T47D (cell line): ENCODE data around the gene THADA.

Source experiments
- DNase-seq, 2 experiments: peaks; one replicate each; pipeline versions ENCODE4 v3.0.0 to v3.0.0-alpha.2; 2011 to 2012; ENCODE audit warnings: low read depth in 1 of 2, low spot score in 1 of 2
- JUND ChIP-seq: IDR thresholded peaks from 2 replicates; pipeline ENCODE4 v1.6.1; 2012; ENCODE audit warnings: low read depth
- in situ Hi-C: cut with HindIII; loops from 2 replicates; pipeline ENCODE4 v1.10.0; 2016; ENCODE audit warnings: low sequenced_read_pairs, low pct_unique_long_range_greater_than_20kb

THADA gene

GRCh38 chr2:43522177-43522576 is 73.7 kb downstream of the THADA start:
- DNase-seq: no peak
- no peak for TF ChIP-seq JUND
- in situ Hi-C loops: no loop called here

- TF ChIP-seq JUND: no peak
- DNase-seq: no peak
- in situ Hi-C loops: no loop called here
Measured at GRCh38 chr2:43521568-43521967, 74.3 kb downstream of the THADA start.

- TF ChIP-seq JUND: no peak
- in situ Hi-C loops: no loop called here
- DNase-seq: no peak
Measured at GRCh38 chr2:43520919-43521318, 74.9 kb downstream of the THADA start.

- TF ChIP-seq JUND: no peak
- peak in 1 of 2 experiments; percentile 15 for DNase-seq
- in situ Hi-C loops: no loop called here
Measured at GRCh38 chr2:43519643-43520221, 76.1 kb downstream of the THADA start.

DNA sequence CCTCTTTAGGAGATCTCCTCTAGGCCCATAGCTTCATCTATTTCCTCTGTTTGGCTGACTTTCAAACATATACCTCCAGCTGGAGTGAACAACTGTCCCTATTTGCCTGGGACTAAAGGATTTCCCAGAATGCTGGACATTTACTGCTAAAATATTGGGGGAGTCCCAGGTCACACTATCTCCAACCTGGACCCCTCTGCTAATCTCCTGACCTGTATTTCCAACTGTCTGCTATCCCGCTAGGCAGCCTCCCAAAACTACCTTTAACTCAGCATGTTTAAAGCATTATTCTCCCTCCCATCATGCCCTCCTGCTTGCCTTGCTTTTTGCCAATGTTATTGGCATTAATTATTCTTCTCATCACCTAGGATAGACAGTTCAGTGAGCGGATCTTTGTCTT is 77.1 kb downstream of the THADA start:
- no peak for TF ChIP-seq JUND
- DNase-seq: no peak
- in situ Hi-C loops: no loop called here

DNA sequence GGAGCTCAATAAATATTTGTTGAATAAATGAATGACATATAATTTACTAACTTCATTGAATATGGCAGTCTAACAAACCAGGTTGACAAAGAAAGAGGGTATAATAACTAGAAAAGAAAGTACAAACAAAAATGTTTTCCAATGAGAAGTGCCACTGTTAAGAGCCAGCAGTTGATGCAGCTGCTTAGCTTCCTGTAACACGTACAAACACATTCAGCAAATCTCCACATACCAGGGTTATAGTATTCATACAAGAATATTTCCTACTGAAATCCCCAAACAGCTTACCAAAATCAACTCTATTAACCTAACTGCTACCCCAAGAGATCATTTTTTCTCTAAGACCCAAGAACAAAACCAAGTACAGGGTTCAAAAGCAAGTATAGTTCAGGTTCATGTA is 77.7 kb downstream of the THADA start:
- DNase-seq: no peak
- TF ChIP-seq JUND: no peak
- in situ Hi-C loops: no loop called here

DNA sequence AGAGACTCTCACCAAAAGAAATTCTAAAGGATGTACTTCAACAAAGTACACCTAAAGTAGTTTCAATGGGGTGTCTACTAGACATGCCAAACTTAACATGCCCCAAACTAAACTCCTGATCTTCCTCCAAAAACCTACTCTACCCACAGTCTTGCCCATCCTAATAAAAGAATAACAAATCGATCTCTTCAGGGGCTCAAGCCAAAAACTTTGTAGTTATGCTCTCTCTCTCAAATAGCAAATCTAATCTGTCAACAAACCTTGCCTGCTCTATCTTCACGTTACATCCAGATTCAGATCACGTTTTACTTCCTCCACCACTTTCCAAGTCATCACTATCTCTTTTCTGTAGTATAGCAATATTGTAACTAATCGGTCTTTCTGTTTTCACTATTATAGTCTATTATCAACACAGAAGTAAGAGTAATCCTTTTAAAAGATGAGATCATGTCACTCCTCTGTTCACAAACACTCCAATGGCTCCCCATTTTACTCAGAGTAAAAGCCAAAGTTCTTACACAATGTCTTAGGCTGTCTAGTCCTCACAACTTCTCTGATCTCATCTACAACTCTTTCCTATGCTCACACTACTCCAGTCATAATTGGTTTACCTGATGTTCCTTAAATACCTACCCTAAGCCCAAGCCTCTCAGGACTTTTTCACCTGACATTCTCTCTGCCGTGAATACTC is 79.9 kb downstream of the THADA start:
- no peak for TF ChIP-seq JUND
- no peak for DNase-seq
- in situ Hi-C loops: no loop called here

DNA sequence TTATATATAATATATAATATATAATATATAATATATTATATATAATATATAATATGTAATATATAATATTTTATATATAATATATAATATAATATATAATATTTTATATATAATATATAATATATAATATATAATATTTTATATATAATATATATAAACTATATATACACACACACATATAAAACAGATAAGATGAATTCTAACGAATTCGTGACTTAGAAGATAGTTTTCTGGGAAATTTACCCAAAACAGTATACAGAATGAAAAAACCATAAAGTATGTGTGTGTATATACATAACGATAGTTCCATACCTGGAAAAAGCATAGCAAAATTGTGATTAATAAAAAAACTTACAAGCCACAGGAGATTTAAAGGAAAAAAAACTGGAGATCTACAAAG is 80.6 kb downstream of the THADA start:
- DNase-seq: no peak
- no peak for TF ChIP-seq JUND
- in situ Hi-C loops: no loop called here

DNA sequence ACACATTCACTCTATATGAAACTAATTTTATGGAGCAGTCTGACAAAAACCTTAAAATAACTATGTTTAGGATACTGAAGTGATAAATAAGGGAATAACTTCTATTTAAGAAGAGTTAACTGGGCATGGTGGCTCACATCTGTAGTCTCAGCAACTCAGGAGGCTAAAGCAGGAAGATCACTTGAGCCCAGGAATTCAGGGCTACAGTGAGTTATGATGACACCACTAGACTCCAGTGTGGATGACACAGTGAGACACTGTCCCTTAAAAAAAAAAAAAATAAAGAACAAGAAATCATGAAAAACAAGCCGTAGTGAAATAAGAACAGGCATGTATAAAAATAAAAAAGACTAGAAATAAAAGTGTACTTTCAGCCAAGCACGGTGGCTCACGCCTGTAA is 82.0 kb downstream of the THADA start:
- no peak for DNase-seq
- in situ Hi-C loops: no loop called here
- TF ChIP-seq JUND: no peak

GRCh38 chr2:43513216-43513615 is 82.6 kb downstream of the THADA start:
- in situ Hi-C loops: no loop called here
- TF ChIP-seq JUND: no peak
- no peak for DNase-seq

DNA sequence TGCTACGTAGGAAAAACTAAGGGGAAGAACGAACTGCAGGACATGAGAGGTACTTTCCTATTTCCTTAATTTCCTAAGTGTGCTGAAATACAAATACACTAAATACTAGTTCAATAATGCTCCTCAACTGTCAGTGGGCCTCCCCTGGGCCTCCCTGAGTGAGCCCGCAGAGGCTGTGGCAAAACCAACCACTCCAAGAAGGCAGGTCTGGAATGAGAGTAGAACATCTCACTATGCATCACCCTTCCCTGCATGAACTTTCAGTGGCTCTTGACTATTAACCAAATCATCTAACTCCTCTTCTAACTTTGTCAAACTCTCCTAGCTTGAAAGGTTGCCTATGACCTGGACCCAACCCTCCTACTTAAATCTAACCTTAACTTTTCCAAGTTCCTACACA is 84.6 kb downstream of the THADA start:
- in situ Hi-C loops: no loop called here
- DNase-seq: no peak
- no peak for TF ChIP-seq JUND

- in situ Hi-C loops: no loop called here
- DNase-seq: no peak
- no peak for TF ChIP-seq JUND
Measured at GRCh38 chr2:43509886-43510285, 86.0 kb downstream of the THADA start.

GRCh38 chr2:43508209-43508608 is 87.6 kb downstream of the THADA start:
- TF ChIP-seq JUND: no peak
- DNase-seq: no peak
- in situ Hi-C loops: no loop called here

DNA sequence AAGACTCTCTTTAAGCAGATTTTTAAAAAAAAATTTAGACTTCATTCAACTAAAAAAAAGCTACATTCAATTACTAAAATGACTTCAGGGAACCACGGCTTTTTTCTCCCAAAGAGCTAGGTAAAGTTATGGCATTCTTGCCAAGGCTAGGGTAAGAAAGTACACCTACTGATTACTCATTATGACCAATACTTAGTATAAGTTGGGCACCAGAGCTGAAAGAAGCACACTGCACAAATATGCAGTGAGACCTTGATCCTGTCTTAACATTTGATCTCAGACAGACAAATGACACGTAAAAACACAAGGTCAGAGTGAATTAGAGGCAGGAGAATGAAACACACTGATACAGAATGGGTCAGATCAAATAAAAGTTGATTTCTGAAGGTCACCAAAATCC is 88.7 kb downstream of the THADA start:
- in situ Hi-C loops: no loop called here
- DNase-seq: no peak
- no peak for TF ChIP-seq JUND
